Stimulated activated CD4-positive, alpha-beta T cell treated with anti-CD3 and anti-CD28 coated beads, Interleukin-15, amount 100 ng/mL, for 1 hour (primary cell): Measurements from ENCODE around the gene B4GALT3.

ENCODE experiments used
- DNase-seq, 2 donors: peaks; one replicate each; pipeline ENCODE4 v3.0.0-alpha.2; 2020; ENCODE audit warnings: low read depth in 1 of 2, low spot score in 1 of 2

Gene B4GALT3

DNA sequence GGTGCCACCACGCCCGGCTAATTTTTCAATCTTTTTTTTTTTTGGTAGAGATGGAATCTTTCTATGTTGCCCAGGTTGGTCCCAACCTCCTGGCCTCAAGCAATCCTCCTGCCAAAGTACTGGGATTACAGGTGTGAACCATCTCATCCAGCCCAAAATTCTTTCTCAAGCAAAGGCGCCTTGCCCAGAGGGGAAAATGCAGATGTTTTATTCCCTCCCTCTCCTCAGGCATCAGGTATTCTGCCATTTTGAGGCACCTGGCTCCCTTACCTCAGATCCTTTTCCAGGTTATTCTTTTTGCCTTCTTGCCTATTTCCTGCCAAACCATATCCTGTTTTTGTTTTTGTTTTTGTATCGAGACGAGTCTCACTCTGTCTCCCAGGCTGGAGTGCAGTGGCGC is 11.1 kb upstream of the B4GALT3 start:
- DNase-seq: no peak

DNA sequence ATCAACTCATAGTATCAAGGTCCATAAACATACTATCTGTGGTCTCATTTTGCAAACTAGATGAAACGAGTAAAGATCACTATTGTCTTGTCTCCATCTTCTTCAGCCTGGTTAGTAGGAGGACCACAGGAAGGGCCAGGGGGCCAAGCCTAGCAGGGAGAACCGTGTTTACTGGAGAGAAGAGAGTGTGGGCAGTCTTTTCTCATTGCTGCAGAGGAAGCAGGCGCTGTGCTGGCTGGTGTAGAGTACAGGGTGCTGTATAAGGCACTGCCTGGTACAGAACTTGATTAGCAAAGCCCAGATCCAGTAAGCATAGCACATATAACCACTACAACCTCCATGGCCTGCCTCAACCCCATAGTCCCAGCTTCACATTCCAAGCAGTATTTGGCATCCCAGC is 10.0 kb upstream of the B4GALT3 start:
- no peak for DNase-seq

DNA sequence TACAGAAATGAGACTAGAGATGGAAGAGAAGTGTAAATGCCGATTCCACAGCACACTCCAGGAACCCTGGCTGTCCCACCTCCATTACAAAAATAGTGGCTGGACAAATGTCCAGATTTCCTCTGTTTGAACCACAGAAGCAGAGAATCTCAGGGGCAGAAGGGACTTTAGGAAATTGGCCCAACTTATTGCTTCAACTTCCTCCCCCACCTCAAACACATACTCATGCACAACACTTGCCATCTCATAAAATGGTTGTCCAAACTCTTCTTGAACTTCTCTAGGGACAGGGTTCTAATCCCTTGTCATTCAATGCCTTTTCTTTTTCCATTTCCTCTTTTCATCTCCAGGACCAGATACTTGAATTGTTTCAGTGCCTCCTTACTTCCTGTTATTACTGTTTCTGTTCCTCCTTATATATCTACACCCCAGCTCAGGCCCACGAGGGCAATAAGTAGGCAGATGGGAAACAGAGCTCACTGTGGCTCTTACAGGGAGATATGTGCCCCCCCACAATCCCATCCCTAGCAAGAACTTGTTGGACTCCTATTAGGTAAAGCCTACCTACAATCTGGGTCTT is 8.5 kb upstream of the B4GALT3 start:
- DNase-seq: no peak

DNA sequence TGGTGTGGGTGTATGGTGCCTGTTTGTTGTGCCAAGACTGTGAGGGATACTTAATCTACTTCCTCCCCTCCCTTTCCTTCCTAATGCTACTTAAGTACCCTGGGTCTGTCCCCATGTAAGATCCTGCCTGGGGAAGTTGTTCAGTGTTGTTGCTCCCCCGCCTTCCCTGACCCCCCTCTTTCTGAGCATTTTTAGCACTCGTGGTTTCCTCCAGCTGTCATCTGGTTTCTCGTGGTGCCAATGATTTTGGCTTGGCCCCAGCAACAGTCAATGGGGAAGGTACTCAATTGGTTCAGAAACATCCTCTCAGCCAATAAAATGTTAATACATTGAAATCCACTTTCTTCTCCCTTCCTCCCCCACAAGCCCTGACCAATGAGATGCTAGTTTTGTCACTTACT is 8.0 kb upstream of the B4GALT3 start:
- DNase-seq: peak in 1 of 2 donors; percentile 52

DNA sequence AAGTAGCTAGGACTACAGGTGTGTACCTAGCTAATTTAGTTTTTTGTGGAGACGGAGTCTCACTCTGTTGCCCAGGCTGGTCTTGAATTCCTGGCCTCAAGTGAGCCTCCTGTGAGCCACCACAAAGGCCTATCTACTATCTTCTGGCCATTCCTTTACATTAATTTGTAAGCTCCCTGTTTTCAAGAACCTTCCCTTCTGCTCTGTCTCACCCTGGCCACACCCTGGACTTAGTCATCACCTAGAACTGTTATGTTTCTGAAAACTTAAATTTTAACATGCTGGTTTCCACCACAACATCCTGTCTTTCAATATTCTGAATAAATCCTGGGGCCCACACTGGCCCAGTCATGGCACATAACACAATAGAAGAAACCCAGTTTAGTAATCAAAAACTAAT is 4.9 kb upstream of the B4GALT3 start:
- peak; percentile 31 to 36 for DNase-seq

DNA sequence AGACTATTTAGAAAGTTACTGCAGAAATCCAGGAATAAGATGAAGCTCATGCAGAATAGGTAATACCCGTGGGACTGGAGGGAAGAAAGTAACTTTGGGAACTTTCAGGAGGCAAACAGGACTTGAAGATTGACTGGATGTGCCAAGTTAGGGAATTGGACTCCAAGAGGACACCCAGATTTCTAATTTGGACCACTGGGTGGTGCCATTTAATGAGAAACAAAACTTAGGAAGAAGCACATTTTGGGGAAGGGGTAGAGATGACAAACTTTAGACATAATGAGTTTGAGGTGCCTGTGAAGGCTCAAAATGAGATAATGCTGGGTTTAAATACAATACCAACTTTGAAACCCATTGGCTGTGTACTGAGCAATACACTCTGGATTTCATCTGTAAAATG is 3.3 kb upstream of the B4GALT3 start:
- no peak for DNase-seq

DNA sequence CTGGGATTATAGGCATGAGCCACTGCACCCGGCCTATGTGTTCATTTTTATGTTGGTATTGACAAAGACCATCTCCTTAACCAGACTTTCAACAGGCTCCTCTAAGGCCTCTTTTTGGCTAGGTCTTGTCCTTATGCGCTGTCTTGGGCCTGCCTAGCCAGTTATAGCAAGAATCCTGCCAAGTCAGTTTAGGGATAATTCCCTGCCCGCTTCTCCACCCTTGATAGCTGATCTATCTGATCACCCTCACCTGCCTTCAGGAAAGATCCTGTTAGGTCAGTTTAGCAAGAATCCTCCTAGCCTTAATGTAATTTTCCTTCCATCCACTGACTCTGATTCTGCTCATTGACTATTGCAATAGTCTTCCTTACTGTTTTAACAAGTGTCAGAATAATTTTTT is 2.4 kb upstream of the B4GALT3 start:
- no peak for DNase-seq

DNA sequence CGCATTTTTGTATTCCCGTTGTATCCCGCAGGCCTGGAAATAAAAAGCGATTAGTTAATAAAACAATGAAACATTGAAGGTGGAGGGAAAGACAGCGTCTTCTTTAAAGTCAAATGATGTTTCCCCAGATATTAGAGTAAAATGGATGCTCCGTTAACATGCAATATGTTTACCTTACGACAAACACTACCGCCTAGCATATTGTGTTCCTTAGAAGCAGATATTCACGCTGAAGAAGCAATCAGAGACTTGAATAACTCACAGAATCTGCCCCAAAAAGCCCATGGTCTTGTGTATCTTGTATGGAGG is 583 bp upstream of the B4GALT3 start:
- DNase-seq: no peak

DNA sequence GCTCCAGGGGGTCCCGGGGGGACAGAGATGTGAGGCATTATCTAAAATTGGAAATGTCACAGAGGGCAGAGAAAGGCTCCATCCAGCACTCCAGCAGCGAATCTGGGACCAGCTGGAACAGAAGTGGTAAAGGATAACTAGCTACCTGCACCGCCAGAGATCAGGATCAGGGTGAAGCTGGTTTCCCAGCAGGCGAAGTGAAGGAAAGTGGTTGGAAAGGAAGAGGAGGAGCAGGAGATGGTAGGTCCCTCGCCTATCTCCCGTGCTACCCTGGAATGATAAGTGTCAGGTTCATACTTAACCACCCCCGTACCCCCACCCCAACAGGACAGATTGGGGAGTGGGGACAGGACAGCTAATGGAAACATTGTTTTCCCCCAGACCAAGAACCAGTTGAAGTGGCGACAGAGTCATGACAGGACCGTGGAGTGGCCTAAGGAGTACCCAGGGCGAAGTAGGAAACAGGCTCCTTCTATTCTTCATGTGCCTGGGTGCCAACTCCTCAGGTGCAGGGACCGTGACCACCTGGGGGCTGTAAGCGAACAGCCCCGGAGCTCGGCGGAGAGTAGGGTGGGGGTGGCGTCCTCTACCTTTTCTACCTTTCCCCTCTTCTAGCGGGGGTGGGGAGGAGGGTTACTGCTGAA is 717 bp downstream of the B4GALT3 start:
- no peak for DNase-seq

DNA sequence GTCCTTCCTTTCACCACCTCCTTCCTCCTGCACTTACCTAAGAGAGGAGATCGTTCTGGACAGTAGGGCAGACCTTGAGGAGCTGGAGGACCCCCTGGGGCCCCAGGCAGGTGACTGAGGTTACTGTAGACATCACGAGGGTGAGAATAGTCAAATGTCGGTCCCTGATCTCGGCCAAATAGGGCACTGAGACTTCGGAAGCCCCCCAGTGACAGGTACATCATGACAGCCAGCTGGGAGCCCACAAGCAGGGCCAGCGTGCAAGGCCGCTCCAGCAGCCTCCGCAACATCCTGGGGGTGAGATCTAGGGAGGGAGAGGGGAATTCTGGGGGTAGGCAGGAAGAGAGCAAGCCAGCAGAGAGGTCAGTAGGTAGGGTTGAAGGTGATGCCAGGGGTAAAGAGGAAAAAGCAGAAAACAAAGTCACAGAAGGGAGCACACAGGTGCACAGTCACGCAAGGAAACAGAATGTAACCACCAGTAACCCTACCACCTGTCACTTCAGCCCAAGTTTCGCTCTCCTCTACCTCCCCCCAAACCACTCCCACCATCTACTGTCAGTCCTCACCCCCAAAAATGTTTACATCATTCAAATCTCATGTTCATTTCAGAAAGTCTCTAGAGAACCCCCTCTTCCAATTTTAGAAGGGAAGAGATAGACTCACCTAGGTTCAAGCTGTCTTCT is 1.4 kb downstream of the B4GALT3 start:
- DNase-seq: no peak

DNA sequence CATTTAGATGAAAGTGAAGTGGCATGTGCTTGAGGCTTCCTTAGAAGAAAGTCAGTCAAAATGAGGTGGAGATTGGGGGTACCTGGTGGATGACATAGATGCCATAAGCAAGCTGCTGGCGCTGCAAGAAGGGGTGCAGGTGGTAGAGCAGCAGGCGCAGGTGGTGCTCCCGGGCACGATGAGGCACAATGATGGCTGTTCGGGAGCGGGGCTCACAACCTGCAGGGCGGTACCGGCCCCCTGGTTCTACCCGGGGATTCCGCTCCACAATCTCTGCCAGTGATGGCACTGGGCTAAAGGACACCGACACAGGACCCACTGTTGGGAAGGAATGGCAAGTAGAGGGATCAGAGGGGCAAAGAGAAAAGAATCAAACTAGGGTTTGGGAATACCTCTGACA is 2.4 kb downstream of the B4GALT3 start:
- DNase-seq: no peak

DNA sequence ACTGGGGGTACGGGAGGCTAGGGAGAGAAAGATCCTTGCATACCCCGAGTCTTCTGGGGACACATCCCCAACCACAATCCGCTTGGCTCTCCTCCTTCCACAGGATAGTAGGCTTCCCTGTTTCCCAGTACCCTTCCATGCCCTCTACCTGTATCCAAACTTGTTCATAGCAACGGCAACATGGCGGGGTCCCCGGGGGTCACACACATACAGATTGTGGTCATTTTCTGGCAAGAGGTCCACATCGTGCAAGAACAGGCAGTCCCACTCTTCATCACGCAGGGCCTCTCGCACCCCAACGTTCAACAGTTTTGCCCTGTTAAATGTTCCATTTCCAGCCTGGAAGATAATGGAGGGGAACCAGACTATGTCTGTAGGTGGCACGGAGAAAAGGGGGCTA is 3.6 kb downstream of the B4GALT3 start:
- no peak for DNase-seq

DNA sequence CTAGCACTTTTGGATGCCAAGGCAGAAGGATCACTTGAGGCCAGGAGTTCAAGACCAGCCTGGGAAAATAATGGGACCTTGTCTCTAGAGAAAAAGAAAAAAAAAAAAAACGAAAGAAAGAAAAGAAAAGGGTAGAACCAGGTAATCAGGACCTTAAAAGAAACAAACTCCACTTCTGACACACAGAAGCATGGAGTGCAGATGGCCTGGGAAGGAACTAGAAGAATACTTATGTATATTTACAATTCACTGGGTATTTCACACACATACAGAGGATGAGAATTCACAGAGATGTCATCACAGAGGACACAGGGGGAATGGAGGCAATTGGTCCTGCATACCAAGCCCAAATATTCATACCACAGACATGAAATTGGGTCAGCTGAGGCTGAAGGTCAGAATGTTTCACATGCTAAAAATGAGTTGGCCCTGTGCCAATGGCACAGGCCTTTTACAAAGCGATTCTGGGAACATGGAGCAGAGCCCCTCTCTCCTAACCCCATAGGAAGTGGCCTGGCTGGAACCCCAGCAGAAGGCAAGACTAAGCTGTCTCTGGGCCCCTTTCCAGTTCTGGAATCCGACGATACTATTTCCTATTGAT is 4.4 kb downstream of the B4GALT3 start:
- DNase-seq: no peak

DNA sequence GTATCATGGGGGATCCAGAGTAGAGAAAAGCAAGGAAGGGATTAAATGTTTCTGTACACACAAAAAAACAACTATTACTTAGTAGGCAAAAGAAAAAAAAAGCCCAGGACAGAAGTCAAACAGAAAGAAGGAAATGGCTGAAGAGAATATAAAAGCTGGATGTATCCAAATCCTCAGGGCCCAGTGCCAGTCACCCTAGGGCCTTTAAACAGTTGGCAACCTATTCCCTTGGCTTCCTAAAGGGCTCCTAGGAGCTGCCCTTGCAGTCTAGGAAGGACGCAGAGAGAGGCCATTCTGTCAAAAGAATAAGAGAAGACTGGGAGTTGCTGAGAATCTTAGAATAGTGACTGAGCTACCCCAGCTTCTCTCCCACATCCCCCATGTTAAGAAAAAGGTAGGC is 5.0 kb downstream of the B4GALT3 start:
- no peak for DNase-seq

DNA sequence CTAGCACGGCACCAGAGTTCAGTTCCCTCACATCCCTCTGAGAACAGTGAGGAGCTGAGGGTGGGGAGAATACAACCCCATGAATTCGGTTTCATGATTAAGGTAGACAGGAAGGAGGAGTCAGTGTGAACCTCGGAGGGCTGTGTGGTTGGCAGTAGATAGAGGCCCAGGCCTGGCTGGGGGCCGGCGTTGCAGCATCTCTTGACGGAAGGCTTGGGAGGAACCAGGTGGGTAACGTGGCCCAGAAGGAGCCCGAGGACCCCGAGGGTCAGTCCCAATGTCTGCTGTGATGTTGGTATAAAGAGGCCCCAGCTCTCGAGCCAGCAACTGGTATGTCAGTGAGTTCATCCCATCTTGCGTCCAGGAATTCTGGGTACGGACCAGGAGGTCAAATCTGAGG is 5.6 kb downstream of the B4GALT3 start:
- no peak for DNase-seq

DNA sequence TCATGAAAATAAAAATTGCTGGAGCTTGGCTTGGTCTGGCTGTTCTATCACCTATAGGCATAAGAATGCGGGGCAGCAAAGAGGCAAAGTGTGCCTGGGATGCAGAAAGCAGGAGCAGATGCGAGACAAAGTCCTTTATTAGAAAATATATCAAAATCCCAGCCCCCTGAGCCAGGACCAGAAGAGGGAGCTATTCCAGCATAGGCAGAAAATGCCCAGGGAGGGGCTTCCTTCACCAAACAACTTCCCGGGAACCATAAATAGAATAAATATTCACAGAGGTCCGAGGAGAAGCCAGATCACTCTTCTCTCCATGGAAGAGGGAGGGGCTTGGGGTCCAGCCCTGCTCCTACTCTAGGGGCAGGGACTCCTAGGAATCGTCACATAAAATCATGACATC is 6.1 kb downstream of the B4GALT3 start:
- no peak for DNase-seq

DNA sequence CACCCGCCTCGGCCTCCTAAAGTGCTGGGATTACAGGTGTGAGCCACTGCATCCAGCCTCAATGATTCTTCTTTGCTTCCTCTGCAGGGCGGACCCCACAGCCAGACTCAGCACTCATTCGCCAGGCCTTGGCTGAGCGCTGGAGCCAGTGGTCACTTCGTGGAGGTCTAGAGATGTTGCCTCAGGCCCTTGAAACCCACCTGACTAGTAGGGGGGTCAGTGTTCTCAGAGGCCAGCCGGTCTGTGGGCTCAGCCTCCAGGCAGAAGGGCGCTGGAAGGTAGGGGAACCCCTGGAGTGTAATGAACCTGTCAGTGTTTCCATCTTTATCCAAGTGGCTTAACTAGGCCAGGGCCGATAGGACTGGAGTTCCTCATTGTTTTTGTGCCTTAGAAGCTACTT is 8.4 kb downstream of the B4GALT3 start:
- DNase-seq: no peak

DNA sequence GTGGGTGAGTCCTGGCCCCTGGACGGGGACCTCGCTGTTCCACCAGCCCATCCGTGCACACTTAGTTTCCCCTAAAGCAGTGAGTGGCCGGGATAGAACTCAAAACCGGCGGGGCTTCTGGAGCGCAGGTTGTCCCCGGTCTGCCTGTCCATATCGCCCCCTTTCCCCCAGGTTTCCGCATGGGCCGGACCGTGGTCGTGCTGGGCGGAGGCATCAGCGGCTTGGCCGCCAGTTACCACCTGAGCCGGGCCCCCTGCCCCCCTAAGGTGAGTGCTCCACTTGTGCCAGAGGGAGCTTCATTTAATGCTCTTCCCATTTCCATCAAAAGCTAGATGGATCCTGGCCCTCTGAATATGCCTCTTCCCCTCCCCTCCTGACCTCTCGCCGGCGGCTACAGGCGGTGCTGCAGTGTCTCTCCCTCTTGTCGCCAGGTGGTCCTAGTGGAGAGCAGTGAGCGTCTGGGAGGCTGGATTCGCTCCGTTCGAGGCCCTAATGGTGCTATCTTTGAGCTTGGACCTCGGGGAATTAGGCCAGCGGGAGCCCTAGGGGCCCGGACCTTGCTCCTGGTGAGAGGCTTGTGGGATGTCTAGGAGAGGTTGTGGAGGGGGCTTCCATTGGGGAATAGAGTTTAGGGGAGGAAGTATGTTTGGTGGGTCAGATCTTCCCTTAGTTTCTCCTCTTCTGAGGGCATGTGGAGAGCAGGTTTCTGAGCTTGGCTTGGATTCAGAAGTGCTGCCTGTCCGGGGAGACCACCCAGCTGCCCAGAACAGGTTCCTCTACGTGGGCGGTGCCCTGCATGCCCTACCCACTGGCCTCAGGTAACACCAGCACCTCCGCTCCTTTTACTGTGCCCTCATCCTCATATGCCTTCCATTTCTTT is 10.4 kb downstream of the B4GALT3 start:
- DNase-seq: no peak

DNA sequence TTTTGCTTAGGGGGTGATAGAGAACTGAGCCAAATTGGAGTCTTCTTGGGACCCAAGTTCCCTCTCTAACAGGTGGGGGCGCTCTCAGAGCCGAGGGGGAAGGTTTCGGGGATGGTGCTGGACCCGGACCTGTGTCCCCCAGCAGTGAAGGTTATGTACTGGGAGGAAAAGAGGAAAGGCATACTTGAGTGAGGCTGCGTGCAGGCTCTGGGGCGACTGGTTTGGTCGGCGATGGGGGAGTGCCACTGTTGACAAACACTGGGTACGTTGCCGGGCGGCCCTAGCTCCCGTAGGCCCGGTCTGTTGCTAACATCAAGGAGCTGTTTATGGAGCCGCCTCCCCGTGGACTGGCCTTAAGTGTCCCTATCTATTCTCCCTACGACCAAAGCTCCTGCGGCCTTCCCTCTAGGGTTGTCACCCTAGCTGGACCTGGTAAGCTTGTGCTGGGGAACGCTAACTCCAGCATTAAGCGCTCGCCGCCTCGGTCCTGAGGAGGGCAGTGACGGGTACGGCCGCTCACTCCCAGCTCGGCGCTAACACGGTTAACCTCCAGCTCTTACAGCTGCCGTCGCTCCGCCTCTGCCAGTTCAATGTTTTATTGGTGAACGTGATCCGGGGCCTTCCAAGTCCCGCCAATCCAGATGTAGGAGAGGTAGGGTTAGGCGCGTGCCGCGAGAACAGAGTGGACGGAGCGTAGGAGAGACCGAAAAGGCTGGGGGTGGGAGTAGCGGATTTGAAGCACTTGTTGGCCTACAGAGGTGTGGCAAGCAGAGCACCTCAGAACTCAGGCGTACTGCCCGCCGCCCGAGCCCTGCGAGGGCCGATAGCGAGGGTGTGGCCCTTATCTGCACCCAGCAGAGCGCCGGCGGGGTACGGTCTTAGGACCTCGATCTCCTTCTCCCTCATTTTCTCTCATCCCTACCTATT is 11.3 kb downstream of the B4GALT3 start, which contains the start of gene PPOX:
TSS of gene PPOX (plus strand) at position 685 of the 927 bp plus-strand sequence. CDS start 422 bp downstream, outside the sequence.
- peak; percentile 76 to 81 for DNase-seq

DNA sequence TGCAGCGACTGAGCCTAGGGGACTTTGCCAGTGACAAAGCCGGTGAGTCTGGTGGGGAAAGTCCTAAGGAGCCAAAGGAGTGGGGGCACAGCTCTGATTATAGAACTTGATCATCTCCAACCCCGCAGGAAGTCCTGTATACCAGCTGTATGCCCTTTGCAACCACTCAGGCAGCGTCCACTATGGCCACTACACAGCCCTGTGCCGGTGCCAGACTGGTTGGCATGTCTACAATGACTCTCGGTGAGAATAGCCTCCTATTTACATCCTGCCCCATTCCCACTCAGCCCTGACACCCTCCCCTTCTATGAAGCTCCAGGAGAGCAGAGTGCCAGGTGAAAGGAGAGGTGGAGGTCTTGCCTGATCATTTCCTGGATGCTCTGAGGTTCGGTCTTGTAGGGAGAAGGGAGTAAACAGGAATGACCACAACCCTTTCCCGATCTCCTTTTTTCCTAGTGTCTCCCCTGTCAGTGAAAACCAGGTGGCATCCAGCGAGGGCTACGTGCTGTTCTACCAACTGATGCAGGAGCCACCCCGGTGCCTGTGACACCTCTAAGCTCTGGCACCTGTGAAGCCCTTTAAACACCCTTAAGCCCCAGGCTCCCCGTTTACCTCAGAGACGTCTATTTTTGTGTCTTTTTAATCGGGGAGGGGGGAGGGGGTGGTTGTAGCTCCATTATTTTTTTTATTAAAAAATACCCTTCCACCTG is 12.3 kb downstream of the B4GALT3 start:
- DNase-seq: no peak
